Suprapubic skin (tissue), 4 donors: ENCODE measurements around the gene RNF11.

Source experiments
- POLR2A ChIP-seq, 2 donors: fragments of 450-650 bp; IDR thresholded peaks; one replicate each; pipeline ENCODE4 v1.6.1; 2017; ENCODE audit warnings: antibody characterized with exemption in 2 of 2, mild to moderate bottlenecking in 2 of 2, moderate library complexity in 2 of 2
- POLR2AphosphoS5 ChIP-seq, 3 donors: sonication (generic); formaldehyde crosslinking; IDR thresholded peaks; one replicate each; pipeline ENCODE4 v1.6.1; 2017; ENCODE audit warnings: antibody characterized with exemption in 3 of 3
- TF ChIP-seq, protein P1 (sequence below), 2 donors: fragments of 200-600 bp in 1 of 2; fragments of 450-650 bp in 1 of 2; sonication (generic) in 1 of 2; IDR thresholded peaks; one replicate each; pipeline ENCODE4 v1.5.1; 2016 to 2019; ENCODE audit warnings: antibody characterized with exemption in 2 of 2, mild to moderate bottlenecking in 1 of 2, moderate library complexity in 1 of 2

DNA sequence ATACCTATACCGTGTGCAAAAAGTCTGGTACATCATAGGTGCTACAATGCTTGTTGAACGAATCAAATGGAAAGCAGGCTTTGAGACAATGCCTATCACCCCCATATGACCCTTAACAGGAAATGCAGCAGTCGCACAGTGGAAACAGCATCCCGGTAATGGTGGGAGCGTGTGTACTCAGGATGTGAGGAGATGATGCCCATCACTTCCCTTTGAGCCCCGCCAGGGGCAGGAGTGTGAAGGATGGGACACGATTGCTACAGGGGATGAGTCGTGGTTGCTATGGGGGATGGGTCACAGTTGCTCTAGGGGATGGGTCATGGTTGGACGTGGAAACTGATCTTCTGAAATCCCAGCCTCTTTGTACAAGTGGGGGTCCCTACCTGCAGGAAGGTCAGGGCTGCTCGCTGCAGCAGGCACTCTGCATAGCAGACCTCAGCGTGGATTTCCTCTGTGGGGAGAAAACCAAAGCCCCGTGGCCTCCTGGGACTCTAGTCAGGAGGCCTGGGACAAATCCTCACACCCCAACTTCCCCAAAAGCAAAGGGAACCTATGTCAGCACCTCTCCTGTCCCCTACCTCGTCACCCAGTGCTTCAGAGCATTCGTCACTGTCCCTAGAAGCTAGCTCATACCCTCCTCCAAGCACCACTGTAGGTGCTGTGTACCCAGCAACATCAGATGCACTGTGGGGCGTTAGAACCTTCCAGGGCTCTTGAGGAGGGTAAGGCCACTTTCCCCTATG is 75.0 kb downstream of the RNF11 start:
- TF ChIP-seq, protein P1, sequence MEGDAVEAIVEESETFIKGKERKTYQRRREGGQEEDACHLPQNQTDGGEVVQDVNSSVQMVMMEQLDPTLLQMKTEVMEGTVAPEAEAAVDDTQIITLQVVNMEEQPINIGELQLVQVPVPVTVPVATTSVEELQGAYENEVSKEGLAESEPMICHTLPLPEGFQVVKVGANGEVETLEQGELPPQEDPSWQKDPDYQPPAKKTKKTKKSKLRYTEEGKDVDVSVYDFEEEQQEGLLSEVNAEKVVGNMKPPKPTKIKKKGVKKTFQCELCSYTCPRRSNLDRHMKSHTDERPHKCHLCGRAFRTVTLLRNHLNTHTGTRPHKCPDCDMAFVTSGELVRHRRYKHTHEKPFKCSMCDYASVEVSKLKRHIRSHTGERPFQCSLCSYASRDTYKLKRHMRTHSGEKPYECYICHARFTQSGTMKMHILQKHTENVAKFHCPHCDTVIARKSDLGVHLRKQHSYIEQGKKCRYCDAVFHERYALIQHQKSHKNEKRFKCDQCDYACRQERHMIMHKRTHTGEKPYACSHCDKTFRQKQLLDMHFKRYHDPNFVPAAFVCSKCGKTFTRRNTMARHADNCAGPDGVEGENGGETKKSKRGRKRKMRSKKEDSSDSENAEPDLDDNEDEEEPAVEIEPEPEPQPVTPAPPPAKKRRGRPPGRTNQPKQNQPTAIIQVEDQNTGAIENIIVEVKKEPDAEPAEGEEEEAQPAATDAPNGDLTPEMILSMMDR (IDR thresholded peaks at IDR 0.05): no peak
- TF ChIP-seq POLR2A (IDR thresholded peaks at IDR 0.05) (no peak), POLR2AphosphoS5 (IDR thresholded peaks at IDR 0.05) (no peak)
